ENCODE data around the gene GFPT2.

DNA sequence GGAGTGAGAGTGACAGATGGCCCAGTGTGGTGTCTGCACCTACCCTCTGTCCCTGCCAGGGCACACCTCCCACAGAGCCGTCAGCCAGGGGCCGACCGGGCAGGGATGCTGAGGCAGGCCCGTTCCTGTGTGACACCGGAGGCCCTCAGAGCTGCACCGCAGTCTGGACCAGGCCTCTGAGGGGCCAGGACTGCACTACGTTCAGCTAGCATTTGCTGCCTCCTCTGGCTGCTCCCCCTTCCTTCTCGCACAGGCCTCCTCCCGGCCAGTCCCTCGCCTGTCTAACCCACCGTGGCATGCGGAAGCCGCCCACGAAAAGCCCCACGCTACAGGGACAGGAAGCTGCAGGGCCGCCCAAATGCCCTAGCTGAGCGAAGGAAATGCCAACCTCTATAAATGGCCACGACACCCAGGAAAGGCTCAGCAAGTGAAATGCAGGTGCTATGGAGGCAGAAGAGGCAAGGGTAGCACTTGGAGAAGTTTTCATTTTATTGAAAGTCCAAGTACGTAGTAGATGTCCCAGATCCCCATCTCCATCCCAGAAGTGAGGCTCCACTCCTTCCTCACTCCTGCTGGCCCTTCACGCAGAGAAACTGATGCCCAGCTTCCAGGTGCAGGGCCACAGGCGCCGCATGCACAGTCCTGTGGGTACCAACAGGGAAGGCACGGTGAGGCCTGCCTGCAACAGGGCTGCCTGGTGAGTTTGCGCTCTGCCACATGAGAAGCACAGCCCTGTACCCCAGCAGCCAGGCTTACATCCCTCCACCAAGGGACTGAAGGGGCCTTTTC is 99.9 kb downstream of the GFPT2 start:
- TF ChIP-seq, protein P1, sequence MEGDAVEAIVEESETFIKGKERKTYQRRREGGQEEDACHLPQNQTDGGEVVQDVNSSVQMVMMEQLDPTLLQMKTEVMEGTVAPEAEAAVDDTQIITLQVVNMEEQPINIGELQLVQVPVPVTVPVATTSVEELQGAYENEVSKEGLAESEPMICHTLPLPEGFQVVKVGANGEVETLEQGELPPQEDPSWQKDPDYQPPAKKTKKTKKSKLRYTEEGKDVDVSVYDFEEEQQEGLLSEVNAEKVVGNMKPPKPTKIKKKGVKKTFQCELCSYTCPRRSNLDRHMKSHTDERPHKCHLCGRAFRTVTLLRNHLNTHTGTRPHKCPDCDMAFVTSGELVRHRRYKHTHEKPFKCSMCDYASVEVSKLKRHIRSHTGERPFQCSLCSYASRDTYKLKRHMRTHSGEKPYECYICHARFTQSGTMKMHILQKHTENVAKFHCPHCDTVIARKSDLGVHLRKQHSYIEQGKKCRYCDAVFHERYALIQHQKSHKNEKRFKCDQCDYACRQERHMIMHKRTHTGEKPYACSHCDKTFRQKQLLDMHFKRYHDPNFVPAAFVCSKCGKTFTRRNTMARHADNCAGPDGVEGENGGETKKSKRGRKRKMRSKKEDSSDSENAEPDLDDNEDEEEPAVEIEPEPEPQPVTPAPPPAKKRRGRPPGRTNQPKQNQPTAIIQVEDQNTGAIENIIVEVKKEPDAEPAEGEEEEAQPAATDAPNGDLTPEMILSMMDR (IDR thresholded peaks at IDR 0.05): no peak
- TF ChIP-seq POLR2A (IDR thresholded peaks at IDR 0.05): no peak
